GM23338 (cell line): ENCODE data around the gene PIK3C2B. TPM values are rescaled to one million over a fixed set of nuclear protein-coding genes. Genes with fewer than 3 reads are reported as not detected.
"Not testable (repeated sequence)": the region's sequence is repeated elsewhere in the genome, so short reads cannot be mapped to it uniquely, and the experiment has no call there.

Experiments
- ATAC-seq: fragments of 200-7000 bp; cut with Tn5 transposase; 3 replicates; pipeline ENCODE4 v1.9.1; 2020
- DNase-seq: peaks from one replicate; pipeline ENCODE4 v3.0.0-alpha.2; 2015; ENCODE audit warnings: low spot score
- H2AFZ ChIP-seq: fragments of 200-600 bp; sonication (generic); 2 replicates; pipeline ENCODE4 v1.8.0; 2016; ENCODE audit warnings: antibody characterized with exemption, mild to moderate bottlenecking, moderate library complexity
- H3F3A ChIP-seq: fragments of 200-600 bp; sonication (generic); replicated peaks from 2 replicates; pipeline ENCODE4 v1.8.0; 2017; ENCODE audit warnings: antibody characterized with exemption, mixed run types, low read depth
- H3K27ac ChIP-seq: fragments of 200-600 bp; sonication (generic); 2 replicates; pipeline ENCODE4 v1.6.1; 2016; ENCODE audit warnings: low read depth
- H3K27me3 ChIP-seq: fragments of 200-600 bp; sonication (generic); 2 replicates; pipeline ENCODE4 v1.8.0; 2016; ENCODE audit warnings: mild to moderate bottlenecking, mixed run types, moderate library complexity; ENCODE audit not compliant: insufficient read depth
- H3K36me3 ChIP-seq: fragments of 200-600 bp; sonication (generic); 2 replicates; pipeline ENCODE4 v1.8.0; 2016; ENCODE audit warnings: mild to moderate bottlenecking; ENCODE audit not compliant: insufficient read depth
- H3K4me1 ChIP-seq: fragments of 200-600 bp; sonication (generic); 2 replicates; pipeline ENCODE4 v1.8.0; 2016; ENCODE audit warnings: mild to moderate bottlenecking, moderate library complexity; ENCODE audit not compliant: insufficient read depth
- H3K4me2 ChIP-seq: fragments of 200-600 bp; sonication (generic); 2 replicates; pipeline ENCODE4 v1.7.1; 2017; ENCODE audit warnings: mixed run types
- H3K4me3 ChIP-seq: fragments of 200-600 bp; sonication (generic); 2 replicates; pipeline ENCODE4 v1.6.1; 2016; ENCODE audit warnings: mixed run types
- H3K79me2 ChIP-seq: fragments of 200-600 bp; sonication (generic); replicated peaks from 2 replicates; pipeline ENCODE4 v1.8.0; 2017; ENCODE audit warnings: mild to moderate bottlenecking; ENCODE audit not compliant: insufficient read depth
- H3K9me2 ChIP-seq: fragments of 200-600 bp; sonication (generic); 2 replicates; pipeline ENCODE4 v1.8.0; 2017; ENCODE audit not compliant: insufficient read depth
- H4K20me1 ChIP-seq: fragments of 200-600 bp; sonication (generic); replicated peaks from 2 replicates; pipeline ENCODE4 v1.8.0; 2017; ENCODE audit warnings: mild to moderate bottlenecking; ENCODE audit not compliant: insufficient read depth
- H3K27ac Mint-ChIP-seq: 2 replicates; pipeline ENCODE4 v1.8.0; 2020; ENCODE audit warnings: inconsistent platforms, mild to moderate bottlenecking, moderate library complexity, mixed read lengths
- H3K27me3 Mint-ChIP-seq: 3 replicates; pipeline ENCODE4 v1.8.0; 2022; ENCODE audit warnings: low read depth, mild to moderate bottlenecking, moderate library complexity, mixed read lengths, inconsistent platforms; ENCODE audit not compliant: insufficient read depth, poor library complexity
- H3K36me3 Mint-ChIP-seq: 3 replicates; pipeline ENCODE4 v1.8.0; 2021; ENCODE audit warnings: low read depth, mild to moderate bottlenecking, inconsistent platforms, moderate library complexity, mixed read lengths
- H3K4me1 Mint-ChIP-seq: 3 replicates; pipeline ENCODE4 v1.8.0; 2020; ENCODE audit warnings: mild to moderate bottlenecking, inconsistent platforms, mixed read lengths
- H3K4me3 Mint-ChIP-seq: 3 replicates; pipeline ENCODE4 v1.8.0; 2021; ENCODE audit warnings: moderate library complexity, mild to moderate bottlenecking, inconsistent platforms, mixed read lengths
- H3K9me3 Mint-ChIP-seq: 3 replicates; pipeline ENCODE4 v1.8.0; 2020; ENCODE audit warnings: moderate library complexity, mild to moderate bottlenecking, inconsistent platforms, mixed read lengths
- CREB1 ChIP-seq: fragments of 250-450 bp; sonication (Bioruptor Pico); IDR thresholded peaks from 2 replicates; pipeline ENCODE4 v1.5.0; 2020; ENCODE audit warnings: low read depth, mild to moderate bottlenecking, moderate library complexity
- EZH2 ChIP-seq: fragments of 200-600 bp; sonication (generic); IDR thresholded peaks from one replicate; pipeline ENCODE4 v1.8.0; 2017; ENCODE audit warnings: antibody characterized with exemption, mild to moderate bottlenecking, low read depth; ENCODE audit not compliant: unreplicated experiment
- EZH2phosphoT487 ChIP-seq: fragments of 200-600 bp; sonication (generic); IDR thresholded peaks from one replicate; pipeline ENCODE4 v1.8.1; 2018; ENCODE audit warnings: antibody characterized with exemption; ENCODE audit not compliant: unreplicated experiment
- JUNB ChIP-seq: IDR thresholded peaks from one replicate; pipeline ENCODE4 v1.6.1; 2016; ENCODE audit warnings: antibody characterized with exemption; ENCODE audit not compliant: unreplicated experiment
- NANOG ChIP-seq: IDR thresholded peaks from 2 replicates; pipeline ENCODE4 v1.6.1; 2016; ENCODE audit warnings: antibody characterized with exemption, borderline replicate concordance
- POLR2AphosphoS5 ChIP-seq: IDR thresholded peaks from 2 replicates; pipeline ENCODE4 v1.6.1; 2016; ENCODE audit warnings: antibody characterized with exemption, low read depth
- REST ChIP-seq: IDR thresholded peaks from one replicate; pipeline ENCODE4 v1.6.1; 2018; ENCODE audit warnings: antibody characterized with exemption; ENCODE audit not compliant: unreplicated experiment
- STAT1 ChIP-seq: IDR thresholded peaks from one replicate; pipeline ENCODE4 v1.6.1; 2016; ENCODE audit warnings: antibody characterized with exemption; ENCODE audit not compliant: unreplicated experiment
- ZNF114 ChIP-seq: fragments of 250-450 bp; sonication (Bioruptor Pico); IDR thresholded peaks from 2 replicates; pipeline ENCODE4 v1.5.0; 2020; ENCODE audit warnings: mild to moderate bottlenecking, moderate library complexity
- ZNF462 ChIP-seq: fragments of 250-450 bp; sonication (Bioruptor Pico); IDR thresholded peaks from 2 replicates; pipeline ENCODE4 v1.5.0; 2020; ENCODE audit warnings: mild to moderate bottlenecking, moderate library complexity
- polyA plus RNA-seq: library from polyadenylated mRNA; unstranded; fragments of >200 nt; fragmentation: Nextera tagmentation; extraction: Ambion mirVana; gene quantifications from 2 replicates; pipeline ENCODE4 v1.2.1, GENCODE V29; 2016
- total RNA-seq: library from RNA; depleted of rRNA; stranded (reverse); fragments of >200 nt; shearing (Covaris generic); gene quantifications from 2 replicates; pipeline ENCODE4 v1.2.3, GENCODE V29; 2014

Gene PIK3C2B
- total and polyA plus RNA-seq, 2 experiments from 2014 or later: 4.8 to 19.0 TPM

- H3K9me3 Mint-ChIP-seq, H3K36me3 ChIP-seq, H2AFZ ChIP-seq, H3K27ac Mint-ChIP-seq, H3K27ac ChIP-seq, H3K27me3 Mint-ChIP-seq, H3K4me2 ChIP-seq, H3K4me3 ChIP-seq, DNase-seq, H3K36me3 Mint-ChIP-seq, ATAC-seq, H3F3A ChIP-seq, H3K4me3 Mint-ChIP-seq, H3K27me3 ChIP-seq, H3K4me1 ChIP-seq, H3K9me2 ChIP-seq: not testable (repeated sequence)
- H4K20me1 ChIP-seq: peaks cover 15% of the 10 kb centered on the region
- H3K4me1 Mint-ChIP-seq: peaks cover 22% of the 10 kb centered on the region
- H3K79me2 ChIP-seq: peaks cover 40% of the 10 kb centered on the region
These were observed 7.9 kb downstream of the PIK3C2B start for GRCh38 chr1:204486513-204487255.

GRCh38 chr1:204483791-204484190 lies 10.8 kb downstream of the PIK3C2B start:
- Histone ChIP-seq H3K9me2 (no peaks in the 10 kb centered on the region), H3K27ac (no peak overlapping the region), H3K4me3 (no peak overlapping the region), H3F3A (peaks cover 6% of the 10 kb centered on the region; the same call in 1 of the 2 replicates), H4K20me1 (peaks cover 12% of the 10 kb centered on the region), H3K27me3 (no peaks in the 10 kb centered on the region), H2AFZ (no peak overlapping the region), H3K36me3 (no peaks in the 10 kb centered on the region), H3K4me1 (peaks cover 17% of the 10 kb centered on the region), H3K4me2 (no peak overlapping the region), H3K79me2 (peaks cover 34% of the 10 kb centered on the region; the same call in 1 of the 2 replicates)
- DNase-seq (no peak), ATAC-seq (no peak)
- Mint-ChIP-seq H3K9me3 (no peaks in the 10 kb centered on the region; the same call in 2 of the 3 replicates), H3K27ac (no peak overlapping the region), H3K36me3 (no peaks in the 10 kb centered on the region; the same call in 2 of the 3 replicates), H3K4me1 (peaks cover 46% of the 10 kb centered on the region), H3K27me3 (peaks cover 10% of the 10 kb centered on the region), H3K4me3 (no peak overlapping the region)
- TF ChIP-seq JUNB: no peak
- TF ChIP-seq ZNF462: no peak
- TF ChIP-seq REST: no peak
- TF ChIP-seq ZNF114: no peak
- no peak for TF ChIP-seq NANOG
- TF ChIP-seq STAT1: no peak
- TF ChIP-seq EZH2: no peak
- no peak for TF ChIP-seq CREB1
- TF ChIP-seq EZH2phosphoT487: no peak
- no peak for TF ChIP-seq POLR2AphosphoS5
